Heart left ventricle (tissue), 16 donors: ENCODE results near the gene SLC31A1. TPM values are rescaled to one million over a fixed set of nuclear protein-coding genes. Genes with fewer than 3 reads are reported as not detected.

ENCODE experiments used
- ATAC-seq, 4 donors: fragments of 200-7000 bp; cut with Tn5 transposase; one replicate each; pipeline ENCODE4 v1.9.1; 2020 to 2022; ENCODE audit warnings: moderate library complexity in 4 of 4, mild to moderate bottlenecking in 3 of 4, moderate number of reproducible peaks in 1 of 4
- DNase-seq, 5 donors: peaks; one replicate each; pipeline ENCODE4 v3.0.0-alpha.2; 2020
- H3K27ac ChIP-seq, 12 donors: fragments of 200-600 bp; sonication (generic) in 4 of 12; one replicate each; pipeline versions ENCODE4 v1.5.0 to v1.8.0; 2016 to 2022; ENCODE audit warnings: mild to moderate bottlenecking in 2 of 12
- H3K27me3 ChIP-seq, 9 donors: fragments of 200-600 bp; sonication (generic) in 2 of 9; one replicate each; pipeline versions ENCODE4 v1.5.1 to v1.8.0; 2016 to 2022; ENCODE audit warnings: mild to moderate bottlenecking in 3 of 9
- H3K36me3 ChIP-seq, 9 donors: fragments of 200-600 bp; sonication (generic) in 2 of 9; one replicate each; pipeline versions ENCODE4 v1.5.0 to v1.8.0; 2018 to 2022; ENCODE audit warnings: mild to moderate bottlenecking in 2 of 9
- H3K4me1 ChIP-seq, 12 donors: fragments of 200-600 bp; sonication (generic) in 4 of 12; one replicate each; pipeline versions ENCODE4 v1.5.0 to v1.8.0; 2016 to 2022; ENCODE audit warnings: mild to moderate bottlenecking in 3 of 12
- H3K4me3 ChIP-seq, 12 donors: fragments of 200-600 bp; sonication (generic) in 4 of 12; one replicate each; pipeline versions ENCODE4 v1.5.0 to v1.8.0; 2017 to 2022; ENCODE audit warnings: mild to moderate bottlenecking in 9 of 12, moderate library complexity in 4 of 12
- H3K9me3 ChIP-seq, 12 donors: fragments of 200-600 bp; sonication (generic) in 4 of 12; one replicate each; pipeline versions ENCODE4 v1.5.0 to v1.8.0; 2016 to 2022; ENCODE audit warnings: mild to moderate bottlenecking in 1 of 12
- CTCF ChIP-seq, 12 donors: fragments of 200-600 bp; sonication (generic) in 4 of 12; IDR thresholded peaks; one replicate each; pipeline versions ENCODE4 v1.5.0 to v1.8.0; 2018 to 2022; ENCODE audit warnings: antibody characterized with exemption in 12 of 12, mild to moderate bottlenecking in 5 of 12
- POLR2A ChIP-seq, 2 donors: fragments of 450-650 bp; IDR thresholded peaks; one replicate each; pipeline ENCODE4 v1.6.1; 2017; ENCODE audit warnings: antibody characterized with exemption in 2 of 2, mild to moderate bottlenecking in 2 of 2, moderate library complexity in 2 of 2
- WGBS, 4 donors: extraction: QIAGEN DNeasy Blood & Tissue Kit in 2 of 4; methylation state at CpG; one replicate each; pipeline versions ENCODE4 v1.1.5 to v1.1.7; 2013 to 2018; 5-methylcytosine and 5-hydroxymethylcytosine counted together
- intact Hi-C, 10 donors: fragments of 100-400 bp; cut with DNase I; formaldehyde crosslinking; loops; one replicate each; pipeline versions ENCODE4 v1.11.1 to v1.14.2; 2022
- polyA plus RNA-seq, 2 donors: library from polyadenylated mRNA; stranded (reverse); fragments of 200-250 nt; gene quantifications; one replicate each; pipeline ENCODE4 v1.2.3, GENCODE V29; 2013
- total RNA-seq, 9 donors: library from RNA; depleted of rRNA in 2 of 9; stranded (reverse); fragments of >200 nt in 2 of 9; fragmentation: NEBNext Ultra II Directional in 3 of 9; extraction: Animal tissue kit (Norgen Biotek cat#: 25700) in 3 of 9; gene quantifications; one replicate each; pipeline versions ENCODE4 v1.1.0 to v1.2.4, GENCODE V29; 2016 to 2023
- donor health status: ischemic (EF 13 %, LVEDD 7.1; RV severe dilation, severe dysfunction).
- donor health status: healthy with polysubstance abuse.
- donor health status: DM: no; HTN: yes; CAD: no.
- donor health status: DM: no; HTN: no; CAD: no.
- donor health status: ischemic (EF 25% LVEDD 6.9; RV normal size, moderate dysfunction).
- donor health status: ischemic (EF 25% LVEDD 5.7; RV mildly dilated, moderate dysfunction).
- donor health status: healthy.
- donor health status: DM: yes; HTN: yes; CAD: no.
- donor health status: ischemic (EF 35%, LVEDD 5.7; RV mildly dilated, moderate dysfunction).
- donor health status: nonischemic (EF 11% LVEDD 7.7; RV severe dilation, severe dysfunction).
- donor health status: DM: yes; HTN: yes; CAD: no.
- donor health status: PGD.
- donor health status: ischemic (EF 29% LVEDD 5.4; RV normal size, mild dysfunction).
- donor health status: nonischemic (EF 23%, LVEDD 6.1; RV moderate dilation, normal function).

SLC31A1 gene
- total and polyA plus RNA-seq, 11 donors = 4.2 to 22.3 (median 10.7) TPM

- Histone ChIP-seq H3K4me3 (peak overlapping the region in 1 of 12 donors; percentile 15), H3K27ac (peak overlapping the region in 1 of 12 donors; percentile 68), H3K27me3 (no peaks in the 10 kb centered on the region), H3K9me3 (no peaks in the 10 kb centered on the region), H3K4me1 (peaks cover 0 to 23% (median 2%) of the 10 kb centered on the region in 12 donors), H3K36me3 (peaks cover 0 to 100% (median 98%) of the 10 kb centered on the region in 9 donors)
- ATAC-seq (no peak), DNase-seq (no peak)
- intact Hi-C loops = no loop called here
- WGBS, 4 donors = 89 to 95% (median 90%) methylated on average over 2 of the region's 2 CpGs
- no peak for TF ChIP-seq CTCF (IDR thresholded peaks at IDR 0.05)
- TF ChIP-seq POLR2A (IDR thresholded peaks at IDR 0.05) = no peak
Observed at GRCh38 chr9:113205432-113205831, 15.9 kb upstream of the SLC31A1 start.

- H3K27me3 ChIP-seq = no peaks in the 10 kb centered on the region
- intact Hi-C loops = no loop called here
- ATAC-seq (no peak), DNase-seq (no peak)
- peaks cover 0 to 100% (median 98%) of the 10 kb centered on the region in 9 donors for H3K36me3 ChIP-seq
- WGBS, 4 donors = 92 to 97% (median 96%) methylated on average over 1 of the region's 1 CpG
- peak overlapping the region in 1 of 12 donors; percentile 68 for H3K27ac ChIP-seq
- H3K4me3 ChIP-seq = peak overlapping the region in 1 of 12 donors; percentile 15
- H3K4me1 ChIP-seq = peaks cover 0 to 23% (median 2%) of the 10 kb centered on the region in 12 donors
- no peaks in the 10 kb centered on the region for H3K9me3 ChIP-seq
- TF ChIP-seq CTCF (IDR thresholded peaks at IDR 0.05) = no peak
- TF ChIP-seq POLR2A (IDR thresholded peaks at IDR 0.05) = no peak
Observed at GRCh38 chr9:113205861-113206260, 15.5 kb upstream of the SLC31A1 start.

- 92 to 95% (median 94%) methylated on average over 10 of the region's 10 CpGs for WGBS, 4 donors
- ATAC-seq (no peak), DNase-seq (no peak)
- Histone ChIP-seq H3K4me3 (no peak overlapping the region), H3K27ac (no peak overlapping the region), H3K9me3 (no peaks in the 10 kb centered on the region), H3K36me3 (peaks cover 0 to 63% (median 54%) of the 10 kb centered on the region in 9 donors), H3K27me3 (no peaks in the 10 kb centered on the region), H3K4me1 (peaks cover 0 to 24% (median 3%) of the 10 kb centered on the region in 12 donors)
- intact Hi-C loops = no loop called here
- no peak for TF ChIP-seq POLR2A (IDR thresholded peaks at IDR 0.05)
- TF ChIP-seq CTCF (IDR thresholded peaks at IDR 0.05) = no peak
Observed at GRCh38 chr9:113210815-113211214, 10.5 kb upstream of the SLC31A1 start.

GRCh38 chr9:113215132-113215531 lies 6.2 kb upstream of the SLC31A1 start:
- peak overlapping the region in 1 of 12 donors; percentile 1 for H3K27ac ChIP-seq
- 67 to 71% (median 70%) methylated on average over 3 of the region's 3 CpGs for WGBS, 4 donors
- no peak for ATAC-seq

More at GRCh38 chr9:113215132-113215531, 6.2 kb upstream of the SLC31A1 start:
- Histone ChIP-seq H3K27me3 (no peaks in the 10 kb centered on the region), H3K9me3 (no peaks in the 10 kb centered on the region), H3K4me1 (peaks cover 0 to 46% (median 12%) of the 10 kb centered on the region in 12 donors), H3K4me3 (no peak overlapping the region), H3K36me3 (peaks cover 0 to 20% (median 13%) of the 10 kb centered on the region in 9 donors)
- TF ChIP-seq CTCF (IDR thresholded peaks at IDR 0.05) (no peak), POLR2A (IDR thresholded peaks at IDR 0.05) (no peak)
- intact Hi-C loops = no loop called here
- no peak for DNase-seq
